ENCODE results near the gene MYH15. TPM values are rescaled to one million over a fixed set of nuclear protein-coding genes. Genes with fewer than 3 reads are reported as not detected.

Gene MYH15
- total and polyA plus RNA-seq, 2 of the 4 experiments (the other 2 are of a cell fraction): 0.10 to 0.36 TPM

GRCh38 chr3:108511055-108511454, 659 bp upstream of the MYH15 start:
- TF ChIP-seq CHD1 (IDR thresholded peaks at IDR 0.05; ENCODE audit: low read depth, low read length): no peak
- TF ChIP-seq, protein P1, sequence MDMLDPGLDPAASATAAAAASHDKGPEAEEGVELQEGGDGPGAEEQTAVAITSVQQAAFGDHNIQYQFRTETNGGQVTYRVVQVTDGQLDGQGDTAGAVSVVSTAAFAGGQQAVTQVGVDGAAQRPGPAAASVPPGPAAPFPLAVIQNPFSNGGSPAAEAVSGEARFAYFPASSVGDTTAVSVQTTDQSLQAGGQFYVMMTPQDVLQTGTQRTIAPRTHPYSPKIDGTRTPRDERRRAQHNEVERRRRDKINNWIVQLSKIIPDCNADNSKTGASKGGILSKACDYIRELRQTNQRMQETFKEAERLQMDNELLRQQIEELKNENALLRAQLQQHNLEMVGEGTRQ (IDR thresholded peaks at IDR 0.05; ENCODE audit: low read depth, low read length): no peak
- no peak for TF ChIP-seq FOS (IDR thresholded peaks at IDR 0.05; ENCODE audit: low read depth, low read length)
- TF ChIP-seq CTCF (conservative IDR thresholded peaks at IDR 0.05; ENCODE audit: low read depth, low read length): no peak
- TF ChIP-seq RAD21 (IDR thresholded peaks at IDR 0.05; ENCODE audit: low read length): no peak
- no peak for TF ChIP-seq RCOR1 (IDR thresholded peaks at IDR 0.05; ENCODE audit: insufficient replicate concordance, low read length)
- no peak for TF ChIP-seq MAFK (IDR thresholded peaks at IDR 0.05; ENCODE audit: low read depth, low read length)
- TF ChIP-seq ELK1 (IDR thresholded peaks at IDR 0.05; ENCODE audit: borderline replicate concordance, low read depth, low read length): no peak
- TF ChIP-seq NFE2L2 (IDR thresholded peaks at IDR 0.05; ENCODE audit: low read depth, low read length): no peak
- TF ChIP-seq BHLHE40 (IDR thresholded peaks at IDR 0.05; ENCODE audit: low read depth, low read length): no peak
- TF ChIP-seq SMC3 (IDR thresholded peaks at IDR 0.05; ENCODE audit: low read depth, low read length): no peak
- TF ChIP-seq POLR2A (IDR thresholded peaks at IDR 0.05; ENCODE audit: low read depth, low read length): no peak
- TF ChIP-seq MAZ (IDR thresholded peaks at IDR 0.05; ENCODE audit: borderline replicate concordance, low read depth, low read length): no peak
- no peak for TF ChIP-seq RFX5 (IDR thresholded peaks at IDR 0.05; ENCODE audit: low read depth, low read length)
- Histone ChIP-seq H3K4me3 (ENCODE audit: insufficient read depth, low read depth, low read length) (no peak overlapping the region), H3K18ac (ENCODE audit: low read depth, low read length) (no peak overlapping the region), H3K56ac (ENCODE audit: extremely low read depth, insufficient read depth, low read length) (no peak overlapping the region), H2AK5ac (ENCODE audit: low read depth, low read length) (no peak overlapping the region), H2BK20ac (ENCODE audit: low read depth, low read length) (no peak overlapping the region), H2AK9ac (replicated peaks; ENCODE audit: low read depth, low read length, poor library complexity) (no peak overlapping the region), H4K20me1 (ENCODE audit: insufficient read depth, low read length) (no peaks in the 10 kb centered on the region), H3K27me3 (ENCODE audit: control insufficient read depth, insufficient read depth, low read length) (no peaks in the 10 kb centered on the region; the same call in 1 of the 2 replicates), H4K5ac (ENCODE audit: low read depth, low read length) (no peak overlapping the region), H3K23ac (ENCODE audit: low read depth, low read length) (no peak overlapping the region), H3K36me3 (ENCODE audit: control insufficient read depth, insufficient read depth, low read length) (no peaks in the 10 kb centered on the region), H3K4me2 (ENCODE audit: low read depth, low read length) (no peak overlapping the region), H3K79me1 (ENCODE audit: low read depth in 1 of 2, low read length in 2 of 2) (no peaks in the 10 kb centered on the region), H3K9me3 (ENCODE audit: control insufficient read depth, insufficient read depth, low read length) (no peaks in the 10 kb centered on the region), H3K27ac (ENCODE audit: insufficient read depth, low read length) (no peak overlapping the region), H3K4me1 (ENCODE audit: control insufficient read depth, insufficient read depth, low read length) (no peaks in the 10 kb centered on the region), H4K91ac (ENCODE audit: insufficient read depth, low read depth, low read length) (no peak overlapping the region), H3K9ac (ENCODE audit: low read depth, low read length) (no peak overlapping the region), H2BK120ac (ENCODE audit: low read depth, low read length) (no peak overlapping the region), H4K8ac (ENCODE audit: low read depth in 2 of 2, low read length in 2 of 2) (no peak overlapping the region), H2BK5ac (ENCODE audit: low read depth, low read length, poor library complexity, severe bottlenecking) (no peak overlapping the region), H2BK15ac (ENCODE audit: low read depth, low read length) (no peak overlapping the region), H3K14ac (replicated peaks; ENCODE audit: low read depth, low read length) (no peak overlapping the region), H3K9me1 (ENCODE audit: insufficient read depth, low read length) (no peaks in the 10 kb centered on the region; the same call in 1 of the 2 replicates), H3K4ac (ENCODE audit: low read depth, low read length) (no peak overlapping the region), H2AFZ (replicated peaks; ENCODE audit: low read length, poor library complexity) (no peak overlapping the region)
- intact Hi-C loops (cut with micrococcal nuclease) (no loop called here), dilution Hi-C loops (cut with HindIII; ENCODE audit: low sequenced_read_pairs, unreplicated experiment) (no loop called here), in situ Hi-C loops (cut with MboI; ENCODE audit: low sequenced_read_pairs) (no loop called here)
- 89% methylated on average over 3 of the region's 4 CpGs; no CpG with 5 or more reads in 1 of the 2 experiments for WGBS, 2 experiments (ENCODE audit: extremely low coverage in 2 of 2, insufficient read length in 1 of 2)
- CTCF ChIA-PET: no interaction called here
- ATAC-seq (ENCODE audit: low read depth) (no peak), DNase-seq (no peak)
- POLR2A ChIA-PET (ENCODE audit: unreplicated experiment): no interaction called here
- BruUV-seq (replicated peaks): no TSS peak

Measured in IMR-90 (cell line).